ENCODE measurements around the gene ZNF689.

- no peak for TF ChIP-seq ZNF610 (tag by site-specific recombination; IDR thresholded peaks at IDR 0.05; ENCODE audit: borderline replicate concordance)
- TF ChIP-seq ZNF76 (tag by site-specific recombination; IDR thresholded peaks at IDR 0.05; ENCODE audit: borderline replicate concordance, low read depth) = no peak
- TF ChIP-seq ZNF391 (tag by site-specific recombination; IDR thresholded peaks at IDR 0.05; ENCODE audit: borderline replicate concordance, low read depth) = no peak
- TF ChIP-seq, protein P1, sequence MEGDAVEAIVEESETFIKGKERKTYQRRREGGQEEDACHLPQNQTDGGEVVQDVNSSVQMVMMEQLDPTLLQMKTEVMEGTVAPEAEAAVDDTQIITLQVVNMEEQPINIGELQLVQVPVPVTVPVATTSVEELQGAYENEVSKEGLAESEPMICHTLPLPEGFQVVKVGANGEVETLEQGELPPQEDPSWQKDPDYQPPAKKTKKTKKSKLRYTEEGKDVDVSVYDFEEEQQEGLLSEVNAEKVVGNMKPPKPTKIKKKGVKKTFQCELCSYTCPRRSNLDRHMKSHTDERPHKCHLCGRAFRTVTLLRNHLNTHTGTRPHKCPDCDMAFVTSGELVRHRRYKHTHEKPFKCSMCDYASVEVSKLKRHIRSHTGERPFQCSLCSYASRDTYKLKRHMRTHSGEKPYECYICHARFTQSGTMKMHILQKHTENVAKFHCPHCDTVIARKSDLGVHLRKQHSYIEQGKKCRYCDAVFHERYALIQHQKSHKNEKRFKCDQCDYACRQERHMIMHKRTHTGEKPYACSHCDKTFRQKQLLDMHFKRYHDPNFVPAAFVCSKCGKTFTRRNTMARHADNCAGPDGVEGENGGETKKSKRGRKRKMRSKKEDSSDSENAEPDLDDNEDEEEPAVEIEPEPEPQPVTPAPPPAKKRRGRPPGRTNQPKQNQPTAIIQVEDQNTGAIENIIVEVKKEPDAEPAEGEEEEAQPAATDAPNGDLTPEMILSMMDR (tag by site-specific recombination; IDR thresholded peaks at IDR 0.05) = no peak
- no peak for TF ChIP-seq ZBTB8A (tag by site-specific recombination; IDR thresholded peaks at IDR 0.05)
- no peak for TF ChIP-seq YY1 (tag by site-specific recombination; IDR thresholded peaks at IDR 0.05)
Measured at GRCh38 chr16:30552956-30553355, 57.2 kb downstream of the ZNF689 start.

Measured in HEK293 (cell line).